Stimulated activated CD4-positive, alpha-beta T cell treated with anti-CD3 and anti-CD28 coated beads, Interleukin-1b, Interleukin-23, amount 100 ng/mL, for 24 hours (primary cell): ENCODE results near the gene DNAJB5.
"Not testable (repeated sequence)": the region's sequence is repeated elsewhere in the genome, so short reads cannot be mapped to it uniquely, and the experiment has no call there.

Experiments
- DNase-seq, 4 experiments: peaks; one replicate each; pipeline ENCODE4 v3.0.0-alpha.2; 2020; ENCODE audit warnings: low read depth in 4 of 4, low spot score in 1 of 4

DNAJB5 gene

GRCh38 chr9:34989003-34989945, at the start of gene DNAJB5:
Gene DNAJB5 (plus strand): TSS chr9:34989745. CDS start chr9:34990631, 886 bp downstream.
- DNase-seq = peak; percentile 83 to 94 (median 88)

GRCh38 chr9:34939989-34940388, 49.6 kb upstream of the DNAJB5 start:
- not testable (repeated sequence) for DNase-seq

GRCh38 chr9:34948451-34948850, 41.1 kb upstream of the DNAJB5 start:
- no peak for DNase-seq

- no peak for DNase-seq
Observed at GRCh38 chr9:34954225-34954624, 35.3 kb upstream of the DNAJB5 start.

GRCh38 chr9:34956066-34956465, 33.5 kb upstream of the DNAJB5 start:
- not testable (repeated sequence) for DNase-seq

- DNase-seq = no peak
Observed at GRCh38 chr9:34956648-34957047, 32.9 kb upstream of the DNAJB5 start.

GRCh38 chr9:34957492-34958410, 31.8 kb upstream of the DNAJB5 start, which contains the start of gene PHF24:
Gene PHF24 (plus strand): TSS chr9:34958285. CDS start chr9:34971299, 13,014 bp downstream.
- DNase-seq = peak in 1 of 4 experiments; percentile 13

- no peak for DNase-seq
Observed at GRCh38 chr9:34958411-34958982, 31.0 kb upstream of the DNAJB5 start.

- no peak for DNase-seq
Observed at GRCh38 chr9:34959461-34959860, 30.1 kb upstream of the DNAJB5 start.

GRCh38 chr9:34961574-34962490, 27.7 kb upstream of the DNAJB5 start:
- DNase-seq = no peak

GRCh38 chr9:34962546-34962945, 27.0 kb upstream of the DNAJB5 start:
- no peak for DNase-seq

- no peak for DNase-seq
Observed at GRCh38 chr9:34963552-34963951, 26.0 kb upstream of the DNAJB5 start.

GRCh38 chr9:34964458-34964857, 25.1 kb upstream of the DNAJB5 start:
- DNase-seq = no peak

- no peak for DNase-seq
Observed at GRCh38 chr9:34971146-34971811, 18.3 kb upstream of the DNAJB5 start.

- no peak for DNase-seq
Observed at GRCh38 chr9:34974664-34975063, 14.9 kb upstream of the DNAJB5 start.

GRCh38 chr9:34976441-34976840, 13.1 kb upstream of the DNAJB5 start:
- no peak for DNase-seq

GRCh38 chr9:34976992-34977391, 12.6 kb upstream of the DNAJB5 start:
- DNase-seq = no peak

- DNase-seq = no peak
Observed at GRCh38 chr9:34980181-34980761, 9.3 kb upstream of the DNAJB5 start.

GRCh38 chr9:34982361-34982760, 7.2 kb upstream of the DNAJB5 start:
- no peak for DNase-seq
